GM18867 (cell line): ENCODE measurements around the gene MOXD1.
A peak's percentile ranks its signal among the peaks of the same experiment; 100 is the strongest.

Source experiments
- ATAC-seq: cut with Tn5 transposase; IDR thresholded peaks from one replicate; pipeline ENCODE4 v1.9.1; 2021; ENCODE audit warnings: mild to moderate bottlenecking, moderate library complexity; ENCODE audit not compliant: unreplicated experiment

Gene MOXD1

DNA sequence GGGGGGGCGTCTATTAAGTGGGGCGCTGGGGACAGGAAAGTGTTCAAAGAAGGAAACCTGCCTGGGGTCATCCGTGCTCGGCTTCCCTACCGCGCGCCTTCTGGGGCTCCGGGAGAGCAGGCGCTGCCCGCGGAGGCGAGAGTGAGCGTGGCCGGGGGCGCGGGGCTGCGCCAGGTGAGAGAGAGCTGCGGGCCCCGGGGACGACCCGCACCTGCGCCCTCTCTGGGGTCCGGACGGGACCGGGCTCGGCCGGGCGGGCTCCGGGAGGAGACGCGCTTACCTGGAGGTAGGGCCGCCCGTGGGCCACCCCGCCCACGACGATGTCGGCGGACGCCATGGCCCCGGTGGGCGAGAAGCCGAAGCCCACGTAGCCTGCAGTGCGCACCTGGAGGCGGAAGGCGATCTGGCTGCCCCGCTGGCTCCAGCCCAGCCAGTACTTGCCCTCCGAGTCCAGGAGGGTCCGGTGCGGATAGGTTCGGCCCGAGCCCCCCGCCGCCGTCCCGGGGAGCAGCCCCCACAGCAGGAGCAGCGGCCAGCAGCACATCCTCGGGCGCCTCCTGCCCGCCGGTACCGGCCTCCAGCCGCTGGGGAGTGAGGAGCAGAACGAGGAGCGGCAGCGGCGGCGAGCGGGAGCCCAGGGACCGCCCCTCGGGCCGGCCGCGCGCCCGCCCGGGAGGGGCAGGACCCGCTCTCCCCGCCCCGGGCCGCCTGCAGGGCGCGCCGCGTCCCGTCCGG lies at the start of gene MOXD1:
Gene MOXD1, minus strand, starts transcription at position 593 of the 735 bp plus-strand sequence. Its CDS starts 49 bp downstream, at position 544.
- ATAC-seq, result peak; percentile 65

DNA sequence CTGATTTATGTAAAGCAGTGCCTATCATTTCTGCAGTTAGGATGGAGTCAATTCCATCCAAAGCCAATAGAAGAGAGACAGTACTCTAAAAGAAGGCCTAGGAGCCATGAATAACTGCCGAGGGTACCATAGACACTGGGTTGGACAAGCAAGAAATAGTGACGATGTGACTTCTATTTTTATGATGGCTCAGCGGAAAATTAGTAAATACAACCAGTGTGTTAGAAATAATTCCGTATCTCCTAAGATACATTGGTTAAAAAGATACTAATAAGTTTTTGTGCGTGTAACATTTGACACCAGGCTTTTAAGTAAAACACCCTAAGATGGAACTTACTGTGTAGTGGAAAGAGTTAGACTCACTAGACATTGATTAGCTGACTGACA lies 45.6 kb upstream of the MOXD1 start:
- no peak for ATAC-seq

DNA sequence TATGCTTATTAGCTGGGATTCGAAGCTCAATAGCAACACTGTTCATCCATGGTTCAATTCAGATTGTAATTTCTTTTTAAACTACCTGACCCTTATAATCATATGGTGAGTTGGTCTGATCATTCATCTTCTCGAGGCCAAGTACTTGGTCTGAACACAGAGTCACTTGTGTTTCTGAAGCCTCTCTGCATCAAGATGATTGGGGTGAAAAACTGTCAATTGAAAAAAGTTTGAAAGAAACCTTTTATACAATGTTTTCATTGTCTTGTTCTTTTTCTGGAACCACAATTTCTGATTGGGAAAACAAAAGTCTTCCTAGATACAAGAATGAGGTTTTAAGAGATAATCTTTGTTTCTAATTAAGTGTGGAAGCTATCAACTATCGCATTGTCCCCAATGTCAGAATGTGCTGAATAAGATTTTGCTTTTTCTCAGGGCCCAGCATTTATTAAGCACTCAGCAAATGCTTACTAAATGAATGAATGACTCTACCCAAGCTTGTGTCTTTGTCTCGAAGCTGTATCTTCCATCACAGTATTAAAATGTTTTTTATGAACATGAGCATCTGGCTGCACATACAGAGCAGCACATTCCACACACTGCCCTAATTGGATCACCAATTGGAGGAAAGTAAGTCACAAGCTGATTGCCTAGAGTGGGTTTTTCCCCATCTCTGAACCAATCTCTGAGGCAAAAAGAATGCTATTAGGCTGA lies 45.0 kb upstream of the MOXD1 start:
- ATAC-seq, result no peak

DNA sequence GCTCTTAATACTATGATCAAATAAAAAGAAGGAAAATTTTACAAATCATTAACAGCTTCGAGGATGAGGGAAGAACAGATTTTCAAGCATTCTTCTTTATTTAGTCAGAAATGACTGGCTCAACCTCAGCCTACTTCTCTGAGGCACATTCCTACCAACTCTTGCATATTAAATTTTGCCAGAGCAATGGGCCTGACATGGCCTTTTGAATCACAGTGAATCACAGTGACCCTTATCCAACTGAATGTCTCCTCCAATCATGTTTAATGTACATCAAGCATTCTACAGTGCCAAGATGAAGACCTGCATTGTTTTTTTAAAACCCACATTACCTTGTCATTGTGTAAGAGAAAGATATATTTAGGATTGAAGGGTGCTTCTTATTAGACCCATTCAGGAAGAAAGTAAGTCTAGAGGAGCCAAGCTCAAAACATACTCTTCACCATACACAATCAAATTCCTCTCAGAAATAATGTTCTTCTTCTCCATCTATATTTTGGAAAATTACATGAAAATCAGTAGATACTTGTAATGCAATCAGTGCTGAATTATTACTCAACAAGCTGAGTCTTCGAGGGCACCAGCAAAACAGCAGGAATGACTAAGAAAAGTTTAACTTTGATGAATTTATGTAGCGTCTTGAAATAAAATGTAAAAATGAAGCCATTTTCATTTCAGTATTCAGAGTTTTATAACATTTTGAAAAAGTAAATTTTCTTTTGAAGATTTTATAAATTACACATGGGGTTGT lies 44.1 kb upstream of the MOXD1 start:
- no peak for ATAC-seq

DNA sequence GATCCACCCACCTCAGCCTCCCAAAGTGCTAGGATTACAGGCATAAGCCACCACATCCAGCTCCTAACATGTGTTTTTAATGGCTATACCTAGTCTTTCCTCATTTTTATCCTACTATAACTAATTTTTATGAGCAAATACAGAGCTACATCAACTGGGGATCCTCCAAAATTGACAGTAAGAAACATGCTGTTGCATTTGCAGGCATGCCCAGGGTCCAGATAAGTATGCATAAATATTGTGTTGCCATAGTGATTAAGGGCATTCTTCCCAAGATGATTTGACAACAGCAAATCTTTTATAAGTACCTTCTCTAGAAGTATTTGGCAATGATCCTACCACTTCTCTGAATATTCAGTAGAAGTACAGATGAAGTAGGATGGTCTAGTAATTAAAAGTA lies 41.9 kb upstream of the MOXD1 start:
- ATAC-seq, result no peak

DNA sequence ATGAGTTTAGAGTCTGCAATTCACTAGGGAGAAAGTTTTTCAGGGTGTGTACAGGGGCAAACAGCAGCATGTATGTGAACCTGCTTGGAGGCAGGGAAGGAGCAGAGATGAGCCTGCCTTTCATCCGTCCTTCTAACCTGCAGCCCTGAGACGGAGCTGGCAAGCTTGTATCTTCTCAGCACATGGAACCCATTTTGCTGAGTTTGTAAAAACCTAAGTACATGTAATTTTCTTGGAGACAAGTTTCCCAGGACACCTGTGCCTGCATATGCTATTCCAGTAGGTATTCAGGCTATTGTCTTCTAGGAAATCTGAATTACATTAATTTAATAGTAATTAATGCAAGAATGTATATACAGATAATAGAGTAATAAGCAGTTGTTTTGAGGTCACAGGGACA lies 28.8 kb upstream of the MOXD1 start:
- ATAC-seq, result no peak

DNA sequence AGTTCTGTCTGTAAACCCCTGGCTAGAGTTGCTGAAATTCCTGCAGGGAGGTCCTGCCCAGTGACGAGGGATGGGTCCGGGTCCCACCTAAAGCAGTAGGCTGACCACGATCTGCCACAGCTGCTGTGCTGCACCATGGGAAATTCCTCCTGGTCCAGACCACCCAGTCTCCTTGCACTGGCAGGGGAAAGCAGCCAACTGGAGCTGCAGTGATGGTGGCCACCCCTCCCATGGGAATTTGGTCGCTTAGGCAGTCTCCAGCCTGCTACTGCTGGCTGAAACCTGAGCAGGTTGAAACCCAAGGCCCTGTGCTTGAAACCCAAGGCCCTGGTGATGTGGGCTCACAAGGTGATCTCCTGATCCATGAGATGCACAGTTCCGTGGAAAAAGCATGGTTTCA lies 23.9 kb upstream of the MOXD1 start:
- no peak for ATAC-seq

DNA sequence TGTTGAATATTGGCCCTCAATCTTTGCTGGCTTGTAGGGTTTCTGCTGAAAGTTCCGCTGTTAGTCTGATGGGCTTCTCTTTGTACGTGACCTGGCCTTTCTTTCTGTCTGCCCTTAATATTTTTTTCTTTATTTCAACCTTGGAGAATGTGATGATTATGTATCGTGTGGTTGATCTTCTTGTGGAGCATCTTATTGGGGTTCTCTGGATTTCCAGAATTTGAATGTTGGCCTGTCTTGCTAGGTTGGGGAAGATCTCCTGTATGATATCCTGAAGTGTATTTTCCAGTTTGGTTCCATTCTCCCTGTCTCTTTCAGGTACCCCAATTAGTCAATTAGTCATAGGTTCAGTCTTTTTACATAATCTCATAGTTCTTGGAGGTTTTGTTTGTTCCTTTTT lies 22.6 kb upstream of the MOXD1 start:
- no peak for ATAC-seq

DNA sequence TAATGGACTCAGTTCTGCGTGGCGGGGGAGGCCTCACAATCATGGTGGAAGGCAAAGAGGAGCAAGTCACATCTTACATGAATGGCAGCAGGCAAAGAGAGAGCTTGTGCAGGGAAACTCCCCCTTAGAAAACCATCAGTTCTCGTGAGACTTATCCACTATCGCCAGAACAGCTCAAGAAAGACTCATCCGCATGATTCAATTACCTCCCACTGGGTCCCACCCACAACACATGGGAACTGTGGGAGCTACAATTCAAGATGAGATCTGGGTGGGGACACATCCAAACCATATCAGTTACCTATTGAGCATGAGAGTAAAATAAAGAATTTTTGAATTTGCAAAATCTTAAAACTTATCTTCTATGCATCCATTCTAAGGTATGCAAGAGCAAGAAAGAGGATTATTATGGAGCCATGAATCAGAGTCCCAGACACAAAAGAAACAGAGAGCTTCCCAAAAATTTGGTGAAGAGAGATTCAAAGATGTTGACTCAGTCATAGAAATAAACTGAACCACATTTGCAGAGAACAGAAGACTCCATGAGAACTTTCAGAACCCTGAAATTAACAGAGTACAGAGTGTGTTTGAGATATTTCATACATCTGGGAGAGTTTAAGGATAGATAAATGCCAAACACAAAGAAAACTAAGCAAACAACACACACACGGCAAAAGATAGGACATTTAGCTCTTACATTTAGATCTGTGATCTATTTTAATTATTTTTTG lies 17.1 kb upstream of the MOXD1 start:
- ATAC-seq, result no peak

DNA sequence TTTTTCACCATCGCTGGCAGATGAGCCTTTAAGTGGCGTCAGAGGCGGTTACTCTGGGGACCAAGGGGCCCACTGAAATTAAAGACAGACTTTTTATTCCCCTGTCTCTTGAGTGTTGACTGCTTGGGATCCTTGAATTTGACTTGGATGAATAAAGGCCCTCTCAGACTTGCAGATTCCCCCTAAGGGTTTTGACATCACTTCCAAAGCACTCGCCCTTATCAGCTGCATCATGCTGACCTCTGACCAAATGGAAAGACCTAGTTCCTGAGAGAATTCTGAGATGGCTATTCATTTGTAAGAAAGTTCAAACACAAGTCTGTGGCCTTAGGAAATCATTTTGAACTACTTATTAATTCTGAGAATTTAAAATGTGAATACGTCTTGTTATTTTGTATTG lies 13.5 kb upstream of the MOXD1 start:
- ATAC-seq, result no peak

DNA sequence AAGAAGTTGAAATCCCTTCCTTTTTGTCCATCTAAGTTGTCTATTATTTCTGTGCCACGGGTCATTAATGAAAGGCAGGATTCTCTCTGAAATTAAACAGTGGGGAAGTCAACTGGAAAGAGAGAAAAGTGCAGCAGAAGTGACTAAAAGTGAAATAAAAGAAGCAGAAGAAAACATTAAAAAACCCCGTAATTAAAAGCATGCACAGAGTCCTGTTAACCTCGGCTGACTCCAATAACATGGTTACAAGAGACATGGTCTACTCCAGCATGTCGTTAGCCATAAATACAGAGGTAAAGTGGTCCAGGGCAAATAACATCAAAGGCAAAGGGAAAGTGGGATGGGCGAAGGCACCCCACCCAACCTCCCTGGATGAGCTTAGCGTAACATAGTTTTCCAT lies 13.0 kb upstream of the MOXD1 start:
- ATAC-seq, result no peak

DNA sequence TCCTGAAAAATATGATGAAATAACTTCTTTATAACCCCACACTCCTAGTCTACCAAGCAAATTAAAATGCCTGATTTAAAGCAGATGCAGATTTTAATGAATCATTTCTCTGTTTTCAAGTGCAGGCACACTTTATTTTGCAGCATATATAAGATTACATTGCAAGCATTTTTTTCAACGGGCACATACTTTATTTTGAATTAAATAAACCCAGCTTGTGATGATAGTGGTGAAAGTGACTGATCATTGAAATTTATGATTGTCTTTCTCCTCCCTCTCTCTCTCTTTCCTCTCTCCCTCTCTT lies 12.2 kb upstream of the MOXD1 start:
- no peak for ATAC-seq

DNA sequence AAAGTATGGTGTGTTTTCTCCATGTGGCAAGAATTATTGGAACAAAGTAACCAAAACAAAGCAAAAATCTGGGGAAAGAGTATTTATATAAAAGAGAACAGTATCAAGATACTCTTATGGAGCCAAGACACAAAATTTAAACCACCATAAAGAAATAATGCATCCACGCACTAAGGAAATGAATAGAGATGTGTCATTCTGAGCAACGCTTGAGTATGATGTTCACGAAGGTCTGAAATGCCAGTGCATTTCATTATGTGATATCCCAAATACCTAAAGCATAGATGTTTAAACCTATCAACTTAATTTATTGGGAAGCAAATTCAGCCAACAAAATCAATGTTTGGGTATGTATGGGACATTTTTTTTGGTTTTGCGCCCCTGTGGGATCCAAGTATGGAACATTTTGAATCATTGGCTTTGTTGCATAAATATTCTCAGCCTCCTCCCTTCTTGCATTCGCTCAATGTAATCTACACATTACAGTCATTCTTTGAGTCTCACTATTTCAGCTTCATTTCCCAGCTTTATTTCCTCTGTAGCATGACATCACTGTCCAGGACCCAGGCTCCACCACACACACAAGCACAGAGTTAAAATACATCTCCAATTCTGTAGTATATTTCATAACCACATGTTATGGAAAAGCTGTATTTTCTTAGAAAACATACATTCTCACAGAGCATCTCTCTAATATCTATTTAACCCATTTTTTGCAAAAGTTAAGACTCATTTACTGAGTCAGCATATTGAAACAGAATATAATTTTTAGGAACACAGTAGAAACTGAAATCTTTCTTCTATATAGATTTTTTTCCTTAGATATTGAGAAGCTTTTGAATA lies 11.6 kb upstream of the MOXD1 start:
- no peak for ATAC-seq

DNA sequence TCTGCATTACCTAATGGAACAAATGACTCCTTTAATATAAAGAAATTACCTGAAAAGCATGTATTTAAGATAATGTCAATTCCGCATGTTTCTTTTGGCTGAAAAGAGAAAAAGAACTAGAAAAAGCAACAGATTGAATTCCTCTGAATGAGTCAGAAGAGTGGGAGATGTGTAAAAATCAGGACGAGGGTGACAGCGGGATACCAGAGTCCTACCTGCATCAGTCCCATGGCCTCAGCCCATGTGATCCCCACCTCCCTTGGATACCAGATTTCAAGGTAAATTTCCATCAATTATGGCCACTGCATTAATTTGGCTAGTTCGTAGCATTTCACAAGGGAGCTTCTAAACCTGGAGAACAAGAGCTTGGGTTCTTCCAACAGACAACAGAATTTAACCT lies 10.0 kb upstream of the MOXD1 start:
- no peak for ATAC-seq

DNA sequence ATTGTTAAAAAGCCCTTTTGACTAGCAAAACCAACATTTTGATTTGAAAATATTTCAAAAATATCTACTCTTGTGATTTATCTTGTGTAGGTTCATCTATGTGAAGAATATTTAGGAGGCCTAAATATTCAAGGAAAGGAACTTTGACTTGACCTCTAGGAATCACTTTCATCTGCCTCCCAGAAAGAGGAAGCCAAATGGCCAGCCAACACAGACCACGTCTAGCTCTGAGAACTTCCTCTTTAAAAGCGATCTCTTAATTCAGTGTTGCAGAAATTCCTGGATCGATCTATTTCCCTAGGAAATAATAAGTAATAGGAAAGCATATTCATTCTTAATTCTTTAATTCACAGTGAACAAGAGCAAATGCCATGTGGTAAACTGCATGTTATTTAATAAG lies 9.6 kb upstream of the MOXD1 start:
- no peak for ATAC-seq

DNA sequence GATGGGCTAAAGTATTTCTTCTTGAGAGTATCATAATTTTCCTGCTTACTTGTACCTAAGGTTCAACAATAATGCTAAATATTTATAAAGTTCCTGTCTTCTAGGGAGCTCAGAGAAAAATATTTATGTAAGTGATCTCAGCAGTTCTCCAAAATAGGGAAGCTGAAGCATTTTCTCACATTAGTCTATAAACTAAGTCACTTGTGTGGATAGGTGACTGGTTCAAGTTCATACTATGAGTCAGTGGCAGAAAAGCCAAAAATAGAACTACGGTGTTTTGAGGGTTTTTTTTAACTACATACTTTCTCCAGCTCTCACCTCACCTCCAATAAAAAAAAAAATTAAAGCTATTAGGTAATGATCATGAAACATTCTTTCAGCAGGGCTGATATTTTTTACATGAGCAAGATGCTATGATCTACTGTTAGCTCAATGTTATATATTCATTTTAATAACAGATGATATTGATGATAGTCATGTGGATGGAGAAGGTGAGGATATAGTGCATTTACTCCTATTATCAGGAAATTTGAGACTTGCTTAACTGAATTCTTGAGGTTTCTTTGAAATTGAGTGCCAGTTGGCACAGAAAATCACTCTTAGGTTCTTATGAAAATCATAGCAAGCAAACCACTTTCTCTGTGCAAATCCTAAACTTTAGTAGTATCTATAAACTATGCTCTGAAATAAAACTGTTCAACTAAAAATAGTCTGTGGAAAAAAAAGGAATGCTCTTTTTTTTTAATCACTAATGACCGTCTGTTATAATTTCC lies 4.1 kb upstream of the MOXD1 start:
- peak; percentile 72 for ATAC-seq

DNA sequence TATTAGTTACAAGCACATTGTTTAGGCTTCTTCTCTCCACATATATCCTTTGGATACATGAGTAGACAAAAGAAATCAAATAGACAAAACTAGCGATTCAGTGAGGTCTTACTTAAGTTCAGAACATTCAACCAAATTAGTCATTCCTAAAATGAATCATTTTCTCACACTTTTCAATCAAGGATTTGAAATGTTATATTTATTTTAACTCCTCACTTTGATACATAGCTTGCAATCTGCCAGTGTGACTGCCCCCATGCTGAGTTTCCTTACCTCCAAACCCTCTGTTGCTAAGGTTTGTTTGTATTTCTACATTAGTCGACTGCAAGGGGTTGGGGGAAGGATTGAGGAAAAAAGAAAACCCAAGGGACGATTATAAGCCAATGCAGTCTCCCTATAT lies 3.5 kb upstream of the MOXD1 start:
- peak; percentile 4 for ATAC-seq

DNA sequence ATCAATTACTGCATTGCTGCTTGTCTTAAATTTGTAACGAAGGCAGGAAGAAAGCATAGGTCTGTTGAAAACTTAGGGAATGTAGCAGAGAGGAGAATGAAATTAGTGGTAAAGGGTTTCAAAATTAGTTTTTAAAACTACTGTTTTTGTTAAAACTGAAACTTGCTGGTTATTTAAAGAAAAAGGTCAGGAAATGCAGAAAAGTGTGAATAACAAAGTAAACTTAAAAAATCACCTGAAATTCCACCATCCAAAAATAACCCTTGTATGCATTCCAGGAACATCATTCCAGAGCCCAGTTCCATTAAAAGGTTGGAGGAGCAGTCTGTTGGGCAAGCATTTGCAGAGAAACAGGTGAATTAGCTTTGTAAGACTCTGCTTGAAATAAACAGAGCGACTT lies 3.1 kb upstream of the MOXD1 start:
- ATAC-seq, result no peak

DNA sequence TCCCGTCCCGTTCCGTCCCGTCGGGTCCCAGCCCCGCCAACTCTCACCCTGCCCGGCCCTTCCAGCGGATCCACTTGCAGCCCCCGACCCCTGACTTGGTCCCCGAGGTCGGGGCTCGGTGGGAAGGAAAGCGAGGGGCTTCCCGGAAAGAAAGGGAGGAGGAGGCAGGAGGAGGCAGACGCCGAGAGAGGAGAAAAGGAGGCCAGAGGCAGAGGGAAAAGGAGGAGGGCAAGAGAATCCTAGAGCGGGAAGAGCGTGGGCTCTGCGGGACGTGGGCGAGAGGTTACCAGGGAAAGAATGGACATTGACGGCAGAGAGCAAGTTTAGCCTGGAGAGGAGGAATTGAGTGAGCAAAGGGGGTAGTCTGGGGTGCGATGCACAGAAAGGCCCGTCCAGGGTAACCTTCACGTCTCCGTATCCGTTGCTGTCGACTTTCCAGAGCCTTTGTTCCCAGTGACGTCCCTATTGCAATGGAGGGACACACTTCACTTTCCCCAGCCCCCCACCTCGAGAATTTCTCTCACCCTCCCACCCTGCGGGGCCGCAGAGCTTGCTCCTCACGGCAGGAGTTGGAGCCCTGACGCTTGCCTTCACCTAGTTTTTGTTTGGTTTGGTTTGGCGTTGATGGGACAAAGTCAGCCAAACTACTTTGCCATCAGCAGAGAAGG lies 477 bp upstream of the MOXD1 start:
- ATAC-seq, result no peak
